Esophagus muscularis mucosa (tissue), 4 donors: Measurements from ENCODE around the gene CLDN7. TPM values are rescaled to one million over a fixed set of nuclear protein-coding genes. Genes with fewer than 3 reads are reported as not detected.

Source experiments
- DNase-seq: peaks from one replicate; pipeline ENCODE4 v3.0.0-alpha.2; 2017; ENCODE audit errors: extremely low spot score
- H3K27ac ChIP-seq, 4 donors: fragments of 200-600 bp; sonication (generic); replicated peaks in 1 of 4; 1 replicate in 3 of 4; 2 replicates in 1 of 4; pipeline ENCODE4 v1.5.1; 2016 to 2019; ENCODE audit warnings: mild to moderate bottlenecking in 1 of 4
- H3K27me3 ChIP-seq, 4 donors: fragments of 200-600 bp; sonication (generic); one replicate each; pipeline versions ENCODE4 v1.5.1 to v1.6.0; 2016 to 2019
- H3K36me3 ChIP-seq, 4 donors: fragments of 200-600 bp; sonication (generic); one replicate each; pipeline ENCODE4 v1.5.1; 2016 to 2019
- H3K4me1 ChIP-seq, 4 donors: fragments of 200-600 bp; sonication (generic); one replicate each; pipeline ENCODE4 v1.5.1; 2016 to 2019
- H3K4me3 ChIP-seq, 4 donors: fragments of 200-600 bp; sonication (generic); 1 replicate in 2 of 4; 2 replicates in 2 of 4; pipeline ENCODE4 v1.5.1; 2016 to 2019; ENCODE audit warnings: mild to moderate bottlenecking in 4 of 4, moderate library complexity in 1 of 4
- H3K9me3 ChIP-seq, 4 donors: fragments of 200-600 bp; sonication (generic); 1 replicate in 3 of 4; 2 replicates in 1 of 4; pipeline ENCODE4 v1.5.1; 2016 to 2019
- EP300 ChIP-seq: sonication (generic); formaldehyde crosslinking; IDR thresholded peaks from one replicate; pipeline ENCODE4 v1.6.1; 2017; ENCODE audit warnings: antibody characterized with exemption
- POLR2A ChIP-seq: fragments of 450-650 bp; IDR thresholded peaks from one replicate; pipeline ENCODE4 v1.6.1; 2017; ENCODE audit warnings: antibody characterized with exemption, moderate library complexity, mild to moderate bottlenecking, low read depth
- POLR2AphosphoS5 ChIP-seq, 2 donors: sonication (generic); formaldehyde crosslinking; IDR thresholded peaks; one replicate each; pipeline ENCODE4 v1.6.1; 2017; ENCODE audit warnings: antibody characterized with exemption in 2 of 2
- WGBS: methylation state at CpG from one replicate; pipeline ENCODE4 v1.1.5; 2018; 5-methylcytosine and 5-hydroxymethylcytosine counted together
- intact Hi-C: fragments of 100-400 bp; cut with DNase I; formaldehyde crosslinking; loops from one replicate; pipeline ENCODE4 v1.15.1; 2023
- total RNA-seq, 4 donors: library from RNA; depleted of rRNA; stranded (reverse); fragments of >200 nt; gene quantifications; one replicate each; pipeline versions ENCODE4 v1.1.0 to v1.2.1, GENCODE V29; 2016
- TF ChIP-seq, protein P1 (sequence below), 3 experiments: fragments of 200-600 bp in 2 of 3; fragments of 450-650 bp in 1 of 3; sonication (generic) in 2 of 3; IDR thresholded peaks; one replicate each; pipeline ENCODE4 v1.5.1; 2017 to 2019; ENCODE audit warnings: antibody characterized with exemption in 3 of 3, mild to moderate bottlenecking in 2 of 3, moderate library complexity in 1 of 3

Gene CLDN7
- total RNA-seq, 4 donors from 2014 or later, result 1.7 to 3.4 (median 2.1) TPM

DNA sequence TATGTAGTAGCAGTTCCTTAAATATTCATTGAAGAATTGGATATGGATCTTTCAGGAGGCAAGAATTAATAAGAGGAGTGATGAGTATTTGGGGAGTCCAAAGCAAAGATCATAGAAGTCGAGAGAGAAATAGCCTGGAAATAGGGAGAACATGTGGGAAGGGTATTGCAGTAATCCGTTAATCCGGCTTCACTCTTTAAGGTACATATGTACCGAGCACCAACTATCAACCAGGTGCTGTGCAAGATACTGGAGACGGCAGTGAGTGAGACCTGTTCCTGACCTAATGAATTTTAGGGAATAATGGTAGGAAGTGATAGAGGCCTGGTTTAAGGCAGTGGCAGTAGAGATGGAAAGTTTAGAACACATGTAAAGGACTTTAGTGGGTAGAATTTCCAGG is 9.2 kb downstream of the CLDN7 start:
- Histone ChIP-seq H3K9me3 (no peaks in the 10 kb centered on the region), H3K4me3 (peak overlapping the region; percentile 78 to 98 (median 96)), H3K27me3 (no peaks in the 10 kb centered on the region), H3K36me3 (peaks cover 25 to 43% (median 41%) of the 10 kb centered on the region in 4 donors), H3K27ac (peak overlapping the region; percentile 98 to 100 (median 99)), H3K4me1 (peaks cover 36 to 47% (median 41%) of the 10 kb centered on the region in 4 donors)
- intact Hi-C loops, result loop anchor here (10.0 kb wide), 1 partner anchor 302 kb away; the partner anchor contains the start of gene TNFSF13
- DNase-seq, result no peak
- 78% methylated on average over 5 of the region's 5 CpGs for WGBS
- TF ChIP-seq POLR2A, result no peak
- no peak for TF ChIP-seq EP300
- no peak for TF ChIP-seq POLR2AphosphoS5 (IDR thresholded peaks at IDR 0.05)
- TF ChIP-seq, protein P1, sequence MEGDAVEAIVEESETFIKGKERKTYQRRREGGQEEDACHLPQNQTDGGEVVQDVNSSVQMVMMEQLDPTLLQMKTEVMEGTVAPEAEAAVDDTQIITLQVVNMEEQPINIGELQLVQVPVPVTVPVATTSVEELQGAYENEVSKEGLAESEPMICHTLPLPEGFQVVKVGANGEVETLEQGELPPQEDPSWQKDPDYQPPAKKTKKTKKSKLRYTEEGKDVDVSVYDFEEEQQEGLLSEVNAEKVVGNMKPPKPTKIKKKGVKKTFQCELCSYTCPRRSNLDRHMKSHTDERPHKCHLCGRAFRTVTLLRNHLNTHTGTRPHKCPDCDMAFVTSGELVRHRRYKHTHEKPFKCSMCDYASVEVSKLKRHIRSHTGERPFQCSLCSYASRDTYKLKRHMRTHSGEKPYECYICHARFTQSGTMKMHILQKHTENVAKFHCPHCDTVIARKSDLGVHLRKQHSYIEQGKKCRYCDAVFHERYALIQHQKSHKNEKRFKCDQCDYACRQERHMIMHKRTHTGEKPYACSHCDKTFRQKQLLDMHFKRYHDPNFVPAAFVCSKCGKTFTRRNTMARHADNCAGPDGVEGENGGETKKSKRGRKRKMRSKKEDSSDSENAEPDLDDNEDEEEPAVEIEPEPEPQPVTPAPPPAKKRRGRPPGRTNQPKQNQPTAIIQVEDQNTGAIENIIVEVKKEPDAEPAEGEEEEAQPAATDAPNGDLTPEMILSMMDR (IDR thresholded peaks at IDR 0.05), result no peak

DNA sequence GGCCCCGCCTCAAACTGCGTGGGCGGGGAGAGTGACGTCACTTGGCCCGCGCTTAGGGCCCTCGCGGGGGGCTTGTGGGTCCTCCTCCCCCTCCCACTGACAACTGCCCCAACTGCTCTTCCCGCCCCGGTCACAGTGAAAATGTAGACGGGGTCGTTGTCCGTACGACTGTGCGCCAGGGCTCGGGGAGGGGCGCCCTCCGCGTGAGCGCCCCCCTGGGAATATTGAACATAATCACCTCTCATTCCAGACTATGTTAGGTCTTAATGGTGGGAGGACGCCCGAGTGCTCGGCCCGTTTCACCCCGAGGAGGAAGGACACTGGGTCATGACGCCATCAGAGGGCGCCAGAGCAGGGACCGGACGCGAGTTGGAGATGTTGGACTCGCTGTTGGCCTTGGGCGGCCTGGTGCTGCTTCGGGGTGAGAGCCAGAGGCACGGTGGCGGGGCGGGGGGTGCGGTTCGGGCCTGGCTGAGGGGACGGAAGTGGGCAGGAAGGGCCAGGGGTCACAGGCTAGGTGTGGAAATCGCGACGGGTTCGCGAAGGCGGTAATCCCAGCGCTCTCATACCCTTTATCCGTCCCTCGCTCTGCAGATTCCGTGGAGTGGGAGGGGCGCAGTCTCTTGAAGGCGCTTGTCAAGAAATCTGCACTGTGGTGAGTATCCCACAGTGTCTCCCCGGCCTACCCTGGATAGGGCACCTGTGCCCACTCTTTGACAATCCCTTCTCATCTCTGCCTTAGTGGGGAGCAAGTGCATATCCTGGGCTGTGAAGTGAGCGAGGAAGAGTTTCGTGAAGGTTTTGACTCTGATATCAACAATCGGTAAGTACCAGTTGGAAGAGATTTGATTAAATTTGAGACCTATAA is 9.9 kb downstream of the CLDN7 start, which contains the start of gene ELP5:
Gene ELP5, plus strand, starts transcription at position 40 of the 868 bp plus-strand sequence. Its CDS starts 336 bp downstream, at position 376.
- DNase-seq, result peak; percentile 98
- Histone ChIP-seq H3K27ac (peak within 1 kb of the TSS; percentile 98 to 100 (median 99)), H3K27me3 (no peaks in the 10 kb centered on the region), H3K4me1 (peaks cover 36 to 52% (median 44%) of the 10 kb centered on the region in 4 donors), H3K36me3 (peaks cover 21 to 37% (median 34%) of the 10 kb centered on the region in 4 donors), H3K4me3 (peak within 1 kb of the TSS; percentile 78 to 98 (median 96)), H3K9me3 (no peaks in the 10 kb centered on the region)
- TF ChIP-seq, protein P1 (IDR thresholded peaks at IDR 0.05), result peak in 2 of 3 experiments; percentile 24 to 36
- TF ChIP-seq POLR2AphosphoS5 (IDR thresholded peaks at IDR 0.05), result peak; percentile 77 to 84
- no peak for TF ChIP-seq EP300
- 1% methylated on average over 38 of the region's 55 CpGs for WGBS
- intact Hi-C loops, result loop anchor here (10.0 kb wide), 1 partner anchor 302 kb away; the partner anchor contains the start of gene TNFSF13

DNA sequence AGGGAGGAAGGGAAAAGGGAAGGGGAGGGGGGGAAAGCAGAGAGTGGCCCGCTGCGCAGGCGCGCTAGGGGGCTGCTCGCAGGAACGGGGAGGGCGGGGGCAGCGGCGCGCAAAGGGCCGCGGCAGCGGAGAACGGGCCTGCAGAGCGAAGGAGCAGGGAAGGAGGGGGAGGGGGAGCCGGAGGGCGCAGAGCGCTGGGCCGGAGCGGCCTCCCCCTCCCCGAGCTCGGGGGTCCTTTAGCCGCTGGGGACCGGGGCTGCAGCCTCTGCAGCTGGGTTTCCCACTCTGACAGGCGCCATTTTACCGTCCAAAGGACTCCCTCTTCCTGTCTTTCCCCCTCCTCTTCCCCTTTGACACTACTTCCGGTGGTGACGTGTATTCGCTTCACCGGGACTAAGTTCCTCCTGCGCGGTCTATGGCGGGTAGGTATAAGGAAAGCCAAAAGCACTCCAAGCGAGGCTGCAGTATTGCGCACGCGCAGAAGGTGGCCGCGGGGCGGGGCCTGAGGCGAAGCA is 10.6 kb downstream of the CLDN7 start, which contains the start of gene CTDNEP1:
Gene CTDNEP1, minus strand, starts transcription at position 74 of the 515 bp plus-strand sequence. CDS start 438 bp downstream, outside the sequence.
- peak within 1 kb of the TSS; percentile 98 to 100 (median 99) for H3K27ac ChIP-seq
- H3K4me3 ChIP-seq, result peak within 1 kb of the TSS; percentile 78 to 98 (median 96)
- H3K36me3 ChIP-seq, result peaks cover 22 to 34% (median 32%) of the 10 kb centered on the region in 4 donors
- DNase-seq, result peak; percentile 100
- no peaks in the 10 kb centered on the region for H3K9me3 ChIP-seq
- 0% methylated on average over 23 of the region's 41 CpGs for WGBS
- intact Hi-C loops, result loop anchor here (10.0 kb wide), 1 partner anchor 303 kb away; the partner anchor contains the start of gene TNFSF13
- TF ChIP-seq POLR2A (peak; percentile 9), EP300 (no peak), POLR2AphosphoS5 (IDR thresholded peaks at IDR 0.05) (peak in 1 of 2 donors; percentile 89)
- TF ChIP-seq, protein P1 (IDR thresholded peaks at IDR 0.05), result no peak
- H3K4me1 ChIP-seq, result peaks cover 36 to 52% (median 45%) of the 10 kb centered on the region in 4 donors
- no peaks in the 10 kb centered on the region for H3K27me3 ChIP-seq

DNA sequence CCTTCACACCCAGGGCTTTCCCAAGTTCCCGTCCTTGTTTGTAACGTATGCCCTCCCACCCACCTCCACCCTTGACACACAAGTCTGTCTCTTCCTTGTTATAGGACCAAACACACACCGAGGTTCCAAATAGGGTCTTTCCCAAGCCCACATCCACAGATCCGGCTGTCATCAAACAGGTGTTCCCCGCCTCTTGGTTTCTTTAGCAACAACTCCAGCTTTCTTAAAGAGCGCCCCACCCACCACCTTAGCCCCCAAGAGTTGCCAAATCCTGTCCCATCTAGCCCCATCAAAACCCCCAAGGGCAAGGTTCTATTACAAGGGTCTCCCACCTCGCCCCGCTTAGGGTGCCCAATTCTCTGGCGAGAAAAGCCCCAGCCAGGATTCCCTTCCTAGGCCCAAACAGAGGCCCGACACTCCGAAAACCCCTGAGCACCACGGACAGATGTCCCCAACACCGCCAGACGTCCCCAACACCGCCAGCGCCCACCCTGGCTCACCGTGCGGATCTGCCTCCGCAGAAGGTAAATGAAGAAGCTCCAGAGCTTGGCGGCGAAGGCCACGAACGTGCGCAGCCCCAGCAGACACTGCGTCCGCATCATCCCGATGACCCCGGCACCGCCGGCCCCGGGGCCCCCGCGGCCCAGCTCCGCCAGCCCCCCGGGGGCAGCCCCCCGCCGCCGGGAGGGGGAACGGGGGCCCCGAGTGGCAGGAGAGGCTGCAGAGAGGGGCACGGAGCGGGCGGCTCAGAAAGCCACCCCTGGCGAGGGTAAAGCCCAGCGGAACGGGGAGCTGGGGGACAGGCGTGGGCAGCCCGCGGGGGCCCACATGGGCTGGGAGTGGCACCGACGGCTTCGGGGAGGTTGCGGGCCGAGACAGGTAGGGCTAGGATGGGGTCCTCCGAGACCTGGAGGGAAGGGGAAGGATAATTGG is 11.3 kb downstream of the CLDN7 start:
- Histone ChIP-seq H3K4me3 (peak overlapping the region; percentile 78 to 98 (median 96)), H3K9me3 (no peaks in the 10 kb centered on the region), H3K4me1 (peaks cover 36 to 52% (median 45%) of the 10 kb centered on the region in 4 donors), H3K27me3 (no peaks in the 10 kb centered on the region), H3K36me3 (peaks cover 23 to 34% (median 32%) of the 10 kb centered on the region in 4 donors), H3K27ac (peak overlapping the region; percentile 98 to 100 (median 99))
- under 1% methylated on average over 18 of the region's 55 CpGs for WGBS
- TF ChIP-seq, protein P1 (IDR thresholded peaks at IDR 0.05), result no peak
- no peak for TF ChIP-seq POLR2A
- intact Hi-C loops, result loop anchor here (10.0 kb wide), 1 partner anchor 304 kb away; the partner anchor contains the start of gene TNFSF13
- DNase-seq, result no peak
